Activated naive CD4-positive, alpha-beta T cell treated with anti-CD3 and anti-CD28 coated beads, Interleukin-2, amount 10 ng/mL, durations not matched to agents 7 days and 5 days (primary cell): ENCODE data around the gene HMCN1.
"Not testable (repeated sequence)": the region's sequence is repeated elsewhere in the genome, so short reads cannot be mapped to it uniquely, and the experiment has no call there.

ENCODE experiments used
- CTCF ChIA-PET: fragments of 350-600 bp; sonication (Branson Sonifier 250); formaldehyde crosslinking; loops from one replicate; lab custom pipeline; 2021; ENCODE audit warnings: antibody characterized with exemption; lab: Charles Lee
- DNase-seq: peaks from one replicate; pipeline ENCODE4 v3.0.0-alpha.2; 2020
- H3K27ac Mint-ChIP-seq: one replicate; pipeline ENCODE4 v1.8.0; 2021; ENCODE audit warnings: mild to moderate bottlenecking, moderate library complexity, mixed read lengths
- H3K27me3 Mint-ChIP-seq: one replicate; pipeline ENCODE4 v1.8.0; 2021; ENCODE audit warnings: mild to moderate bottlenecking, mixed read lengths
- H3K36me3 Mint-ChIP-seq: one replicate; pipeline ENCODE4 v1.8.0; 2021; ENCODE audit warnings: mixed read lengths
- H3K4me1 Mint-ChIP-seq: one replicate; pipeline ENCODE4 v1.8.0; 2021; ENCODE audit warnings: mixed read lengths
- H3K4me3 Mint-ChIP-seq: one replicate; pipeline ENCODE4 v1.8.0; 2021; ENCODE audit warnings: mild to moderate bottlenecking, moderate library complexity, mixed read lengths
- H3K9me3 Mint-ChIP-seq: one replicate; pipeline ENCODE4 v1.8.0; 2021; ENCODE audit warnings: mixed read lengths

The HMCN1 gene

GRCh38 chr1:185861630-185862029 lies 127.4 kb downstream of the HMCN1 start:
- H3K4me1 Mint-ChIP-seq, result no peaks in the 10 kb centered on the region
- CTCF ChIA-PET, result no interaction called here
- H3K27me3 Mint-ChIP-seq, result no peaks in the 10 kb centered on the region
- DNase-seq, result no peak
- H3K36me3 Mint-ChIP-seq, result no peaks in the 10 kb centered on the region
- H3K27ac Mint-ChIP-seq, result no peak overlapping the region
- H3K4me3 Mint-ChIP-seq, result no peak overlapping the region
- H3K9me3 Mint-ChIP-seq, result no peaks in the 10 kb centered on the region

DNA sequence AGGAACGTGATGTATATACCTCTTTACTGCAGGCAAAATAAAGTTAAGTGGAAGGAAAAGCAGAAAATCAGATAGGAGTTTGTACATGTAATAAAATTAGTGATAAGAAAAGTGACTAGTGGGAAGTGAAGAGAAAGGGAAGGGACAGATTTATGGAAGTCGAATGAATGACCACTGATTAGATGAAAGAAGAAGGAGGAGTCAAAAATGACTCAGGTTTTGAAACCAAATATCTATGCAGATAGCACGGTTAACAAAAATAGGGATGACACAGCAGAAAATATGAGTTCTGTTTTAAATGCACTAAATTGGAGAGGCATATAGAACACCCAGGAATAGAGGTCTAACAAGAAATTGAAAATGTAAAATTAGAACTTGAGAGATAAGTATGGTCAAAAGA lies 128.0 kb downstream of the HMCN1 start:
- no peaks in the 10 kb centered on the region for H3K4me1 Mint-ChIP-seq
- no peaks in the 10 kb centered on the region for H3K9me3 Mint-ChIP-seq
- H3K27me3 Mint-ChIP-seq, result no peaks in the 10 kb centered on the region
- CTCF ChIA-PET, result no interaction called here
- no peak for DNase-seq
- H3K27ac Mint-ChIP-seq, result no peak overlapping the region
- H3K4me3 Mint-ChIP-seq, result no peak overlapping the region
- H3K36me3 Mint-ChIP-seq, result no peaks in the 10 kb centered on the region

DNA sequence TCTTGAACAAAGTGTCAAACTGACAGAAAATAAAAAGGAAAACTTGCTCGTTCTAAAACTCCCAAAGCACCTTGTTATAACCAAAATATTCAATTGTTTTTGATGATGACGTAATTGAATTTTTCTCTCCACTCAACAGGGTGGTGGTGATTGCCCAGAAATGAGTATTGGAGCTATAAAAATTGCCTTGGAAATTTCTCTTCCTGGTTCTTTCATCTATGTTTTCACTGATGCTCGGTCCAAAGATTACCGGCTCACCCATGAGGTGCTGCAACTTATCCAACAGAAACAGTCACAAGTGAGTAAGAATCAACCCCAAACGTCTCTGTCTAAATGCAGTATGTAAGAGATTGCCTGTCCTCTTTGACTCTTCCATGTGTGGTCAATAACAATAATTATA lies 130.1 kb downstream of the HMCN1 start:
- H3K4me3 Mint-ChIP-seq, result no peak overlapping the region
- no peak overlapping the region for H3K27ac Mint-ChIP-seq
- no peaks in the 10 kb centered on the region for H3K27me3 Mint-ChIP-seq
- no peaks in the 10 kb centered on the region for H3K4me1 Mint-ChIP-seq
- DNase-seq, result no peak
- no peaks in the 10 kb centered on the region for H3K36me3 Mint-ChIP-seq
- CTCF ChIA-PET, result interaction anchor here (1.0 kb wide), 1 partner anchor 22 kb away, joined by 3 read pairs; no protein-coding TSS in a partner anchor
- H3K9me3 Mint-ChIP-seq, result no peaks in the 10 kb centered on the region

- H3K27ac Mint-ChIP-seq, result no peak overlapping the region
- H3K4me1 Mint-ChIP-seq, result no peaks in the 10 kb centered on the region
- no peaks in the 10 kb centered on the region for H3K9me3 Mint-ChIP-seq
- CTCF ChIA-PET, result interaction anchor here (1.0 kb wide), 1 partner anchor 23 kb away, joined by 3 read pairs; no protein-coding TSS in a partner anchor
- H3K36me3 Mint-ChIP-seq, result no peaks in the 10 kb centered on the region
- no peak for DNase-seq
- H3K27me3 Mint-ChIP-seq, result no peaks in the 10 kb centered on the region
- no peak overlapping the region for H3K4me3 Mint-ChIP-seq
Observed at GRCh38 chr1:185864889-185865517, 130.8 kb downstream of the HMCN1 start.

DNA sequence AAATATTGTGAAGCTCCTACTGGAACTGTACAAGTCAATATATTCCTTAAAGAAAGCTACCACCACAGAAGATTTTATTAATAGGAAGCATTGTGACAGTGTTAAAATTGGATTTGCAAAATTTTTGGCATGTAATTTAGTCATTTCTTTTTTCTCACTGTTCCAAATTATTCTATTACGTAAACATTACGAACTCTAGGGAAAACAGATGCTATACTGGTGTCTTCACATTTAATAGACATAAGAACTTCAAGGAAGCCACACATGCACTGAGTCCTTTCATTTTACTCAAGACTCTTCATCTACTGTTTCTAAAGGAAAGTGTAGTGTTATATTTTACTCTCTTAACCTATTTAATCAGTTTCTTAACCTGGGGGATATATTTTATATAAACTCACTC lies 135.4 kb downstream of the HMCN1 start:
- H3K27me3 Mint-ChIP-seq, result no peaks in the 10 kb centered on the region
- CTCF ChIA-PET, result no interaction called here

DNA sequence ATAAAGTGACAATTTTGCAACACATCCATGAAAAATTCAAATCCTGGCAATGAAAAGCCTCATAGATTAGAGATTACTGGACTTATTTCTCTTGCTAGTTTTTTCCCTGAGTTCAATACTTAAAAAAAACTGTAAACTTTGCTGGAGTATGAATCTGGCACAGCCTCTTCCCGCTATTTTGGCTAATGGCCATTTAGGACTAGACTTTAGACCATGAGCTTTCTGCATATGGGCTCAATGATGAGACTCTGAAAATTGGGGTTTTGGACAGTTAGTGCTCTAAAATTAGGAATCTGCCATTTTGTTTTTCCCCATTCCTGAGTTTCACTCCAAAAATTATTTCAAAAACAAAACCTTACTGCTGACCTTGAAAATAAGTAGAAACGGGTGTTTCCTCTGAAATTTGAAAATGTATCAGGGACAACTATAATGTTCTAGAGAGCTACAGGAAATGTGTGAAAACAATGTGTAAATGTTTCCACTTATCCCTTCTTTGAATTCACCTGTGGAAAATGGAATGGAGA lies 137.5 kb downstream of the HMCN1 start:
- no peaks in the 10 kb centered on the region for H3K9me3 Mint-ChIP-seq
- no peak for DNase-seq
- no peaks in the 10 kb centered on the region for H3K27me3 Mint-ChIP-seq
- no peak overlapping the region for H3K27ac Mint-ChIP-seq
- H3K4me1 Mint-ChIP-seq, result no peaks in the 10 kb centered on the region
- CTCF ChIA-PET, result no interaction called here
- no peaks in the 10 kb centered on the region for H3K36me3 Mint-ChIP-seq
- no peak overlapping the region for H3K4me3 Mint-ChIP-seq

More for the DNA sequence above, 135.4 kb downstream of the HMCN1 start:
- Mint-ChIP-seq H3K4me1 (no peaks in the 10 kb centered on the region), H3K4me3 (no peak overlapping the region), H3K27ac (no peak overlapping the region), H3K9me3 (no peaks in the 10 kb centered on the region), H3K36me3 (no peaks in the 10 kb centered on the region)
- DNase-seq, result no peak

DNA sequence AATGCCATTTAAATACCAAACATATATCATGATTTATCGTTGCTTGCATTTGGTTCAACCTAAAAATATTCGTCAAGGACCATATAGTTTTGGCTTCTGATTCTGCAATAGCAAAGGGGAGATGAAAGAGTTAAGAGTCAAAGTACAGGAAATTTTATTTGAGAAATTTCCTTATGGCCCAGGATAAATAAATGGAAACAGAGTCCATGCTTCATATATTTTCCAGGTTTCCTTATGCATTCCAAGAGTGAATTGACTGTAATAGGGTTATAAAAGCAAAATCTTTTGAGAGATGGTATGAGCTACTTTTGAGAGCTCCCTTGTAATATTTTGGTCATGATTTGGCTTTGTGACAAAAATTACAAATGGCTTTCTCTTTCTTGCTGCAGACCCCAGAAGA lies 140.1 kb downstream of the HMCN1 start:
- Mint-ChIP-seq H3K4me3 (no peak overlapping the region), H3K36me3 (no peaks in the 10 kb centered on the region), H3K27me3 (no peaks in the 10 kb centered on the region), H3K4me1 (no peaks in the 10 kb centered on the region), H3K9me3 (no peaks in the 10 kb centered on the region), H3K27ac (no peak overlapping the region)
- CTCF ChIA-PET, result no interaction called here
- DNase-seq, result no peak

DNA sequence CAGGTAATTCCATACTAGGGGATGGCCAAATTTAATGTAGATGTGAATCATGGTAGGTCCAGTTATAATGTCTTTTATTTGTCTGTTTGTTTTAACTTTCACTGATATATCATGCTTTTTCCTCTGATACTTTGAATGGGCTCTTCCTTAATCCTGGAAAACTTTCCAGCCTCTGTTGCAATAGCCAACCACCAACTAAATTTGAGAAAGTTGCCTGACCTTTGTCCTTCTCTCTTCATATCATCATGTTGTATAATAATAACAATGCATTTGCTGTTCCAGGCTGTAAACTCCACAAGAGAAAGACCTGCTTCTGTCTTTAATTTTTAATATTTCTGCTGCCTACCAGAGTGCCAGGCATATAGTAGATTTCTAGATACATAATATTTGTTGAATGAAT lies 146.1 kb downstream of the HMCN1 start:
- CTCF ChIA-PET, result no interaction called here

GRCh38 chr1:185880779-185881333 lies 146.7 kb downstream of the HMCN1 start:
- Mint-ChIP-seq H3K27ac (no peak overlapping the region), H3K36me3 (no peaks in the 10 kb centered on the region), H3K27me3 (no peaks in the 10 kb centered on the region), H3K4me3 (no peak overlapping the region), H3K4me1 (no peaks in the 10 kb centered on the region), H3K9me3 (no peaks in the 10 kb centered on the region)
- no peak for DNase-seq
- CTCF ChIA-PET, result no interaction called here

More for the DNA sequence above, 146.1 kb downstream of the HMCN1 start:
- H3K27me3 Mint-ChIP-seq, result no peaks in the 10 kb centered on the region
- no peaks in the 10 kb centered on the region for H3K36me3 Mint-ChIP-seq
- no peaks in the 10 kb centered on the region for H3K4me1 Mint-ChIP-seq
- H3K27ac Mint-ChIP-seq, result no peak overlapping the region
- no peak for DNase-seq
- H3K4me3 Mint-ChIP-seq, result no peak overlapping the region
- H3K9me3 Mint-ChIP-seq, result no peaks in the 10 kb centered on the region

- Mint-ChIP-seq H3K27ac (no peak overlapping the region), H3K4me1 (no peaks in the 10 kb centered on the region), H3K36me3 (no peaks in the 10 kb centered on the region), H3K27me3 (no peaks in the 10 kb centered on the region), H3K4me3 (no peak overlapping the region), H3K9me3 (no peaks in the 10 kb centered on the region)
- CTCF ChIA-PET, result no interaction called here
- DNase-seq, result no peak
Observed at GRCh38 chr1:185886046-185886445, 151.9 kb downstream of the HMCN1 start.

DNA sequence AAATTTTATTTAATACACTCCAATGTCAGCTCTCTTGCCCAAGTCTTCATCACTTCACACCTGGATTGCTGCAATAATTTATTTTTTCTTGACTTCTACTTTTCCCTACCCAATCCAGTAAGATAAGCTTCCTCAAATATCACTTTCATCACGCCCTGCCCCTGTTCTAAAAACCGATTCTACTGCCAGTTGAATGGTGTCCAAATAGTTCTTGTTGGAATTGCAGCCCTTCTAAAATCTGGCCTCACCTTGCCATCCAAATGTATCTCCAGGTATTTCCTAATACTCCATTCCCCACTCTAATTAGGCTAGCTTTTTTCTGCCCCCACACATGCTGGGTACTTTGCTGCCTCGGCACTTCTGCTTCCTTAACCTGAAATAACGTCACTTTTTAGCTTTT lies 152.5 kb downstream of the HMCN1 start:
- no peak for DNase-seq
- Mint-ChIP-seq H3K4me3 (no peak overlapping the region), H3K27me3 (no peaks in the 10 kb centered on the region), H3K27ac (no peak overlapping the region), H3K36me3 (no peaks in the 10 kb centered on the region), H3K9me3 (no peaks in the 10 kb centered on the region), H3K4me1 (no peaks in the 10 kb centered on the region)
- CTCF ChIA-PET, result no interaction called here

DNA sequence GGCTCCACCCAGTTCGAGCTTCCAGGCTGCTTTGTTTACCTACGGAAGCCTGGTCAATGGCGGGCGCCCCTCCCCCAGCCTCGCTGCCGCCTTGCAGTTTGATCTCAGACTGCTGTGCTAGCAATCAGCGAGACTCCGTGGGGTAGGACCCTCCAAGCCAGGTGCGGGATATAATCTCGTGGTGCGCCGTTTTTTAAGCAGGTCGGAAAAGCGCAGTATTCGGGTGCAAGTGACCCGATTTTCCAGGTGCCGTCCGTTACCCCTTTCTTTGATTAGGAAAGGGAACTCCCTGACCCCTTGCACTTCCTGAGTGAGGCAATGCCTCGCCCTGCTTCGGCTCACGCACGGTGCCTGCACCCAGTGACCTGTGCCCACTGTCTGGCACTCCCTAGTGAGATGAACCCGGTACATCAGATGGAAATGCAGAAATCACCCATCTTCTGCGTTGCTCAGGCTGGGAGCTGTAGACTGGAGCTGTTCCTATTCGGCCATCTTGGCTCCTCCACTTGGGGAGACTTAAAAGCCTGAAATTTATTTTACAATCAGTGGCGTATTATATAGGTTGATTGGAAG lies 158.7 kb downstream of the HMCN1 start:
- H3K9me3 Mint-ChIP-seq, H3K27ac Mint-ChIP-seq, H3K4me3 Mint-ChIP-seq, H3K4me1 Mint-ChIP-seq, DNase-seq, CTCF ChIA-PET, H3K36me3 Mint-ChIP-seq, H3K27me3 Mint-ChIP-seq: not testable (repeated sequence)

DNA sequence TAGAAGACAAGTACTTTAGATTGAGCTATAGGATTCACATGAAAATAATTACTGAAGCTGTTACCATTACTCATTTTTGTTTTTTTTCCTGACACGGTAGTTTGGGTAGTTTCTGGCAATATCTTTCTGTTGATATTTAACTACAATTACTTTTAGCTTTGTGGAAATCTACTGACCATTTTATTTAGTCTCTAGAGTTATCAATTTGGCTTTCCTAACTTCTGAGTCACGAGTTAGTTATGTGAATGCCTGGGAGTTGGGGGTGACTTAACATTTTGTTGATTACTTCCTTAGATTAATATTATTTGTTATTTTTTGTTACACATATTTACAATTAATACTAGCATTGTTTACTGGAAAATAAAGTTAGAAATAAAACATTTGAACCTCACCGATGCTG lies 160.6 kb downstream of the HMCN1 start:
- Mint-ChIP-seq H3K27ac (no peak overlapping the region), H3K4me1 (no peaks in the 10 kb centered on the region), H3K9me3 (no peaks in the 10 kb centered on the region), H3K27me3 (no peaks in the 10 kb centered on the region), H3K4me3 (no peak overlapping the region), H3K36me3 (no peaks in the 10 kb centered on the region)
- CTCF ChIA-PET, result no interaction called here
- no peak for DNase-seq

DNA sequence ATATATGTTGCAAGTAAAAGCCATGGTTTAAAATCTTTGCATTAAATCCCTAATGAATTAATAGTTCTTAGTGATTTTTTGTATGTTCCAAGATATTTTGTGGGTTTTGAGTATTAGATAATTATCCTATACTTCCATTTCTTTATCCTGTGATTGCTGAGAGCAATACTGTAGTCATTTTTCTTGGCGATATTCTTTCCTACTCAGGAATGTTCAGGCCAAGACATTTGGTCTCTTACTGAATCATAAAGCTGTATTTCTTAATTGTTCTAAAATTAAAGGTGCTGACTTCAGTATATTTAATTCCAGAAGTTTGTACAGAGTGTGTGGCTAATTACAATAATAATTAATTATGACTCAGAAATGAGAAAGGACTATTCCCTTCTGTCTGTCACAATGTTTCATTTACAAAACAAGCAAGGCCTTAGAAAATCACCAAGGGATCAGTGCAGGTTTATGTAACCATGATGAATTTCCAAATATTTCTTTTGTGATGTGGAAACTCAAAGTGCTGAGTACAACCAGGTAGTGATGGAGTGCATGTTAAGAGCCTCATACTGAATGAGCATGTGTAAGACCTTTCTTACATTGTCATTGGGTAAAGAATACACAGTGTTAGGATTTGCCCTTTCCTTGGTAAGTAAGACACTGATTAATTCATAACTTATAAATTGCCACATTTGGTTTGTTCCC lies 161.2 kb downstream of the HMCN1 start:
- no peaks in the 10 kb centered on the region for H3K27me3 Mint-ChIP-seq
- no peak overlapping the region for H3K27ac Mint-ChIP-seq
- H3K4me3 Mint-ChIP-seq, result no peak overlapping the region
- DNase-seq, result no peak
- no peaks in the 10 kb centered on the region for H3K9me3 Mint-ChIP-seq
- no peaks in the 10 kb centered on the region for H3K4me1 Mint-ChIP-seq
- no peaks in the 10 kb centered on the region for H3K36me3 Mint-ChIP-seq
- CTCF ChIA-PET, result no interaction called here

DNA sequence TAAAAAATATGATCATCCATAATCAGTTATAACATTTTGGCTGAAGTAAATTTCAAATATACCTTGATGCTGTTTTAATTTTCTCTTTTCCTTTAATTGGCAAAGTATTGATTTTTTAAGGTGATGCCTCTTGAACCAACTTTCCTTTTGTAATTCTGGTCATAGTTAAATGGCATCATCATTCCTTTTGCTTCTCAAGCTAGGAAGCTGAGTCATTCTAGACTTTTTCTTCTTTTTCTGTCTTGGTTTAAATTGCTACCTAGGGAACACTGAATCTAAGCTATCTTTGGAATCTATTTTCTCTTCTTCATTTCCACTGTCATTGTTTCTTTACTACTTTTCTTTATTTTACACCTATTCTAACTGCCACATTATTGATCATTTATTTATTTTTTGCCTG lies 162.7 kb downstream of the HMCN1 start:
- Mint-ChIP-seq H3K9me3 (no peaks in the 10 kb centered on the region), H3K27me3 (no peaks in the 10 kb centered on the region), H3K4me1 (no peaks in the 10 kb centered on the region), H3K36me3 (no peaks in the 10 kb centered on the region), H3K27ac (no peak overlapping the region), H3K4me3 (no peak overlapping the region)
- DNase-seq, result no peak
- CTCF ChIA-PET, result no interaction called here
